ENCODE results near the gene AATK. TPM values are rescaled to one million over a fixed set of nuclear protein-coding genes. Genes with fewer than 3 reads are reported as not detected.
A peak's percentile ranks its signal among the peaks of the same experiment; 100 is the strongest.

The AATK gene
- total and polyA plus RNA-seq, 2 of the 13 experiments (the other 11 are each of a cell fraction or from before 2014, with no cell fraction given): 2.9 to 8.4 TPM

DNA sequence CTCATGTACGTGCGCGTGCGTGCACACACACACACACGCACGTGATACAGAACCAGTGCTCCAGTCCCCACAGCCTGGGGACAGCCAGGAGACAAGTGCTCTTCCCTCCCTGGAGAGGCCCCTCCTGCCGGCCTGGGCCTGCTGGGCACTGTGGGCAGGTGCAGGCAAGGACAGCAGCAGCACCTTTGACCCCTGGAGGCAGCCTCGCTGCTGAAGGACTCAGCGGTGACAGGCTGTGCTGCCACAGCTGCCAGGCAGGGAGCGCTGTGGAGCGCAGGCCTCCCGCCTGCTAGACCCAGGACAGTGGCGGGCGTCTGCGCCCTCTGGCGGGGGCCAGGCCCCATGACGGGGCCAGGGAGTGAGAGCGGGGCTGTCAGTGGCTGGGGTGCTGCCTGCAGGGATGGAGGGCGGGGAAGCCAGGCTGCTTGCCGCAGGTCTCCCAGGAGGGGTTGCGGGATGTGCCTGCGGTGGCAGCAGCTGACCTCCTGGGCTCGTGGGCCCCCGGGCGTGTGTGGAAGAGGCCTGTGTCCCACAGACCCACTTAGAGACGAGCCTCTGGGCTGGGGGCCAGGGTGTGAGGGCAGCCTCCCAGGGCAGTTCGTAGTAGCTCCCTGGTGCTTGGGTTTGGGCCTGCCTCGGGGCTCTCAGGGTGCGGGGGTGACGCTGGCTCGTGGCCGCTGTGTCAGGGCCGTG, 64.3 kb downstream of the AATK start (continued):
- TF ChIP-seq ZNF598 (CRISPR knock-in tag; IDR thresholded peaks at IDR 0.05; ENCODE audit: borderline replicate concordance): peak; percentile 93
- TF ChIP-seq FOXJ3 (CRISPR knock-in tag; IDR thresholded peaks at IDR 0.05; ENCODE audit: borderline replicate concordance): peak; percentile 88; the same call in 1 of the 2 replicates
- no peak for TF ChIP-seq ZKSCAN5 (CRISPR knock-in tag; IDR thresholded peaks at IDR 0.05)
- TF ChIP-seq FOXA1 (IDR thresholded peaks at IDR 0.05): no peak
- TF ChIP-seq FOXA1 (CRISPR knock-in tag; IDR thresholded peaks at IDR 0.05): peak; percentile 53; the same call in 1 of the 2 replicates
- peak; percentile 74; the same call in 1 of the 2 replicates for TF ChIP-seq KLF12 (CRISPR knock-in tag; IDR thresholded peaks at IDR 0.05; ENCODE audit: borderline replicate concordance)
- peak; percentile 97; the same call in 1 of the 2 replicates for TF ChIP-seq ZNF782 (CRISPR knock-in tag; IDR thresholded peaks at IDR 0.05; ENCODE audit: borderline replicate concordance)
- TF ChIP-seq ZNF121 (CRISPR knock-in tag; IDR thresholded peaks at IDR 0.05): peak; percentile 83
- peak; percentile 86 for TF ChIP-seq HNF4G (IDR thresholded peaks at IDR 0.05; ENCODE audit: borderline replicate concordance, low read depth, low read length)
- peak; percentile 94 for TF ChIP-seq HNF4G (CRISPR knock-in tag; IDR thresholded peaks at IDR 0.05; ENCODE audit: borderline replicate concordance, low read depth)
- TF ChIP-seq KAT7 (CRISPR knock-in tag; IDR thresholded peaks at IDR 0.05; ENCODE audit: borderline replicate concordance): peak; percentile 98
- TF ChIP-seq, protein P1, sequence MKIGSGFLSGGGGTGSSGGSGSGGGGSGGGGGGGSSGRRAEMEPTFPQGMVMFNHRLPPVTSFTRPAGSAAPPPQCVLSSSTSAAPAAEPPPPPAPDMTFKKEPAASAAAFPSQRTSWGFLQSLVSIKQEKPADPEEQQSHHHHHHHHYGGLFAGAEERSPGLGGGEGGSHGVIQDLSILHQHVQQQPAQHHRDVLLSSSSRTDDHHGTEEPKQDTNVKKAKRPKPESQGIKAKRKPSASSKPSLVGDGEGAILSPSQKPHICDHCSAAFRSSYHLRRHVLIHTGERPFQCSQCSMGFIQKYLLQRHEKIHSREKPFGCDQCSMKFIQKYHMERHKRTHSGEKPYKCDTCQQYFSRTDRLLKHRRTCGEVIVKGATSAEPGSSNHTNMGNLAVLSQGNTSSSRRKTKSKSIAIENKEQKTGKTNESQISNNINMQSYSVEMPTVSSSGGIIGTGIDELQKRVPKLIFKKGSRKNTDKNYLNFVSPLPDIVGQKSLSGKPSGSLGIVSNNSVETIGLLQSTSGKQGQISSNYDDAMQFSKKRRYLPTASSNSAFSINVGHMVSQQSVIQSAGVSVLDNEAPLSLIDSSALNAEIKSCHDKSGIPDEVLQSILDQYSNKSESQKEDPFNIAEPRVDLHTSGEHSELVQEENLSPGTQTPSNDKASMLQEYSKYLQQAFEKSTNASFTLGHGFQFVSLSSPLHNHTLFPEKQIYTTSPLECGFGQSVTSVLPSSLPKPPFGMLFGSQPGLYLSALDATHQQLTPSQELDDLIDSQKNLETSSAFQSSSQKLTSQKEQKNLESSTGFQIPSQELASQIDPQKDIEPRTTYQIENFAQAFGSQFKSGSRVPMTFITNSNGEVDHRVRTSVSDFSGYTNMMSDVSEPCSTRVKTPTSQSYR (CRISPR knock-in tag; IDR thresholded peaks at IDR 0.05; ENCODE audit: borderline replicate concordance): peak; percentile 54; the same call in 1 of the 2 replicates
- peak; percentile 92 for TF ChIP-seq HNRNPK (IDR thresholded peaks at IDR 0.05; ENCODE audit: low read depth, low read length, poor library complexity, severe bottlenecking)
- no peak for TF ChIP-seq SNAPC2 (CRISPR knock-in tag; IDR thresholded peaks at IDR 0.05)
- no peak for TF ChIP-seq ZNF841 (CRISPR knock-in tag; IDR thresholded peaks at IDR 0.05; ENCODE audit: borderline replicate concordance)
- TF ChIP-seq, protein P2, sequence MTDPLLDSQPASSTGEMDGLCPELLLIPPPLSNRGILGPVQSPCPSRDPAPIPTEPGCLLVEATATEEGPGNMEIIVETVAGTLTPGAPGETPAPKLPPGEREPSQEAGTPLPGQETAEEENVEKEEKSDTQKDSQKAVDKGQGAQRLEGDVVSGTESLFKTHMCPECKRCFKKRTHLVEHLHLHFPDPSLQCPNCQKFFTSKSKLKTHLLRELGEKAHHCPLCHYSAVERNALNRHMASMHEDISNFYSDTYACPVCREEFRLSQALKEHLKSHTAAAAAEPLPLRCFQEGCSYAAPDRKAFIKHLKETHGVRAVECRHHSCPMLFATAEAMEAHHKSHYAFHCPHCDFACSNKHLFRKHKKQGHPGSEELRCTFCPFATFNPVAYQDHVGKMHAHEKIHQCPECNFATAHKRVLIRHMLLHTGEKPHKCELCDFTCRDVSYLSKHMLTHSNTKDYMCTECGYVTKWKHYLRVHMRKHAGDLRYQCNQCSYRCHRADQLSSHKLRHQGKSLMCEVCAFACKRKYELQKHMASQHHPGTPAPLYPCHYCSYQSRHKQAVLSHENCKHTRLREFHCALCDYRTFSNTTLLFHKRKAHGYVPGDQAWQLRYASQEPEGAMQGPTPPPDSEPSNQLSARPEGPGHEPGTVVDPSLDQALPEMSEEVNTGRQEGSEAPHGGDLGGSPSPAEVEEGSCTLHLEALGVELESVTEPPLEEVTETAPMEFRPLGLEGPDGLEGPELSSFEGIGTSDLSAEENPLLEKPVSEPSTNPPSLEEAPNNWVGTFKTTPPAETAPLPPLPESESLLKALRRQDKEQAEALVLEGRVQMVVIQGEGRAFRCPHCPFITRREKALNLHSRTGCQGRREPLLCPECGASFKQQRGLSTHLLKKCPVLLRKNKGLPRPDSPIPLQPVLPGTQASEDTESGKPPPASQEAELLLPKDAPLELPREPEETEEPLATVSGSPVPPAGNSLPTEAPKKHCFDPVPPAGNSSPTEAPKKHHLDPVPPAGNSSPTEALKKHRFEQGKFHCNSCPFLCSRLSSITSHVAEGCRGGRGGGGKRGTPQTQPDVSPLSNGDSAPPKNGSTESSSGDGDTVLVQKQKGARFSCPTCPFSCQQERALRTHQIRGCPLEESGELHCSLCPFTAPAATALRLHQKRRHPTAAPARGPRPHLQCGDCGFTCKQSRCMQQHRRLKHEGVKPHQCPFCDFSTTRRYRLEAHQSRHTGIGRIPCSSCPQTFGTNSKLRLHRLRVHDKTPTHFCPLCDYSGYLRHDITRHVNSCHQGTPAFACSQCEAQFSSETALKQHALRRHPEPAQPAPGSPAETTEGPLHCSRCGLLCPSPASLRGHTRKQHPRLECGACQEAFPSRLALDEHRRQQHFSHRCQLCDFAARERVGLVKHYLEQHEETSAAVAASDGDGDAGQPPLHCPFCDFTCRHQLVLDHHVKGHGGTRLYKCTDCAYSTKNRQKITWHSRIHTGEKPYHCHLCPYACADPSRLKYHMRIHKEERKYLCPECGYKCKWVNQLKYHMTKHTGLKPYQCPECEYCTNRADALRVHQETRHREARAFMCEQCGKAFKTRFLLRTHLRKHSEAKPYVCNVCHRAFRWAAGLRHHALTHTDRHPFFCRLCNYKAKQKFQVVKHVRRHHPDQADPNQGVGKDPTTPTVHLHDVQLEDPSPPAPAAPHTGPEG (CRISPR knock-in tag; IDR thresholded peaks at IDR 0.05): peak; percentile 87
- no peak for TF ChIP-seq ZNF260 (CRISPR knock-in tag; IDR thresholded peaks at IDR 0.05; ENCODE audit: borderline replicate concordance, low read depth)
- TF ChIP-seq, protein P3, sequence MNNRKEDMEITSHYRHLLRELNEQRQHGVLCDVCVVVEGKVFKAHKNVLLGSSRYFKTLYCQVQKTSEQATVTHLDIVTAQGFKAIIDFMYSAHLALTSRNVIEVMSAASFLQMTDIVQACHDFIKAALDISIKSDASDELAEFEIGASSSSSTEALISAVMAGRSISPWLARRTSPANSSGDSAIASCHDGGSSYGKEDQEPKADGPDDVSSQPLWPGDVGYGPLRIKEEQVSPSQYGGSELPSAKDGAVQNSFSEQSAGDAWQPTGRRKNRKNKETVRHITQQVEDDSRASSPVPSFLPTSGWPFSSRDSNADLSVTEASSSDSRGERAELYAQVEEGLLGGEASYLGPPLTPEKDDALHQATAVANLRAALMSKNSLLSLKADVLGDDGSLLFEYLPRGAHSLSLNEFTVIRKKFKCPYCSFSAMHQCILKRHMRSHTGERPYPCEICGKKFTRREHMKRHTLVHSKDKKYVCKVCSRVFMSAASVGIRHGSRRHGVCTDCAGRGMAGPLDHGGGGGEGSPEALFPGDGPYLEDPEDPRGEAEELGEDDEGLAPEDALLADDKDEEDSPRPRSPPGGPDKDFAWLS (CRISPR knock-in tag; IDR thresholded peaks at IDR 0.05; ENCODE audit: borderline replicate concordance): peak; percentile 31

All from HepG2 (cell line).